Hepatocyte (in vitro differentiated cells): ENCODE results near the gene EVL. TPM values are rescaled to one million over a fixed set of nuclear protein-coding genes. Genes with fewer than 3 reads are reported as not detected.

Source experiments
- DNase-seq: peaks from one replicate; pipeline ENCODE4 v3.0.0-alpha.2; 2016; ENCODE audit warnings: low spot score
- H2AFZ ChIP-seq: fragments of 200-600 bp; sonication (generic); 2 replicates; pipeline ENCODE4 v1.6.0; 2016; ENCODE audit warnings: antibody characterized with exemption, mild to moderate bottlenecking
- H3K27ac ChIP-seq: fragments of 200-600 bp; sonication (generic); 2 replicates; pipeline ENCODE4 v1.5.1; 2016; ENCODE audit warnings: mild to moderate bottlenecking
- H3K27me3 ChIP-seq: fragments of 200-600 bp; sonication (generic); 2 replicates; pipeline ENCODE4 v1.6.1; 2016
- H3K36me3 ChIP-seq: fragments of 200-600 bp; sonication (generic); replicated peaks from 2 replicates; pipeline ENCODE4 v1.5.1; 2016; ENCODE audit warnings: low read depth; ENCODE audit not compliant: insufficient read depth
- H3K4me1 ChIP-seq: fragments of 200-600 bp; sonication (generic); 2 replicates; pipeline ENCODE4 v1.5.1; 2016; ENCODE audit warnings: mild to moderate bottlenecking, moderate library complexity; ENCODE audit not compliant: insufficient read depth
- H3K4me2 ChIP-seq: fragments of 200-600 bp; sonication (generic); 2 replicates; pipeline ENCODE4 v1.6.0; 2016
- H3K4me3 ChIP-seq: fragments of 200-600 bp; sonication (generic); 2 replicates; pipeline ENCODE4 v1.5.1; 2016; ENCODE audit warnings: mild to moderate bottlenecking
- H3K79me2 ChIP-seq: fragments of 200-600 bp; sonication (generic); 2 replicates; pipeline ENCODE4 v1.6.0; 2017; ENCODE audit warnings: mild to moderate bottlenecking
- H3K9me2 ChIP-seq: fragments of 200-600 bp; sonication (generic); replicated peaks from 2 replicates; pipeline ENCODE4 v1.6.0; 2017; ENCODE audit warnings: mild to moderate bottlenecking; ENCODE audit not compliant: insufficient read depth
- H3K9me3 ChIP-seq: fragments of 200-600 bp; sonication (generic); 2 replicates; pipeline ENCODE4 v1.5.1; 2016; ENCODE audit warnings: low read depth, mild to moderate bottlenecking
- H4K20me1 ChIP-seq: fragments of 200-600 bp; sonication (generic); 2 replicates; pipeline ENCODE4 v1.6.0; 2016; ENCODE audit warnings: mild to moderate bottlenecking; ENCODE audit not compliant: insufficient read depth, poor library complexity, severe bottlenecking
- EZH2 ChIP-seq: fragments of 200-600 bp; sonication (generic); IDR thresholded peaks from 2 replicates; pipeline ENCODE4 v1.6.1; 2016; ENCODE audit warnings: antibody characterized with exemption, mild to moderate bottlenecking, borderline replicate concordance
- EZH2phosphoT487 ChIP-seq: fragments of 200-600 bp; sonication (generic); IDR thresholded peaks from one replicate; pipeline ENCODE4 v1.6.1; 2018; ENCODE audit warnings: antibody characterized with exemption, mild to moderate bottlenecking, low read depth, moderate library complexity; ENCODE audit not compliant: unreplicated experiment, severe bottlenecking
- WGBS: methylation state at CpG from one replicate; pipeline ENCODE4 v1.1.6; 2016; ENCODE audit warnings: low lambda C conversion rate; ENCODE audit errors: missing lambda C conversion rate; 5-methylcytosine and 5-hydroxymethylcytosine counted together
- polyA plus RNA-seq: library from polyadenylated mRNA; unstranded; fragments of >200 nt; fragmentation: Nextera tagmentation; extraction: Ambion mirVana; gene quantifications from 2 replicates; pipeline ENCODE4 v1.2.1, GENCODE V29; 2016
- total RNA-seq: library from RNA; depleted of rRNA; stranded (reverse); fragments of >200 nt; gene quantifications from 2 replicates; pipeline ENCODE4 v1.2.3, GENCODE V29; 2014
- TF ChIP-seq, protein P1 (sequence below): fragments of 200-600 bp; sonication (generic); IDR thresholded peaks from 2 replicates; pipeline ENCODE4 v1.5.1; 2016; ENCODE audit warnings: antibody characterized with exemption, mild to moderate bottlenecking; ENCODE audit not compliant: poor library complexity

EVL gene
- total and polyA plus RNA-seq, 2 experiments from 2014 or later = 60.5 to 77.2 TPM

DNA sequence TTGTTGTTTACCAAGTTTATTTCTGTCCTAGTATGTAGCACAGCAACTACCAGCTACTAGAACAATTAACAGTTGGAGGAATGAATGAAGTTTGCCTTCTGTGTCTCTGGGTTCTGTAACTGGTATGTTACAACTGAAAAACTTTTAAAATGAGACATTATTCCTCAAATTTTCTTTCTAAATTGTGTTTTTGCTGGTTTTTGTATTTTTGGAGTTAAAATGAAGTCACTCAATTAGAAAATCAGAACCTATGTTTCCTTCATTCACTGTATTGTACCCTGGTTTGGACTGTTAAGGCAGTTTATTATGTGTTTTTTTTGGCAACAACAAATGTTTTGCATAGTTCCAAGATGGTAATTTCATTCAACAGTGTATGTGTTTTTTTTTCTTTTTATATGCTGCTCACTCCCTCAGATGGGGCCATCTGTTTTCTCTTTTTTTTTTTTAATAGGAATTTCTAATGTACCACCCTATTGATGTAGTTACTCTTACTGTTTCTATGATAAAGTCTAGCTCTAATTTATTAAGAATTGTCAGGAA is 30.2 kb upstream of the EVL start:
- H3K27me3 ChIP-seq = no peaks in the 10 kb centered on the region
- TF ChIP-seq EZH2 (no peak), EZH2phosphoT487 (no peak)
- TF ChIP-seq, protein P1, sequence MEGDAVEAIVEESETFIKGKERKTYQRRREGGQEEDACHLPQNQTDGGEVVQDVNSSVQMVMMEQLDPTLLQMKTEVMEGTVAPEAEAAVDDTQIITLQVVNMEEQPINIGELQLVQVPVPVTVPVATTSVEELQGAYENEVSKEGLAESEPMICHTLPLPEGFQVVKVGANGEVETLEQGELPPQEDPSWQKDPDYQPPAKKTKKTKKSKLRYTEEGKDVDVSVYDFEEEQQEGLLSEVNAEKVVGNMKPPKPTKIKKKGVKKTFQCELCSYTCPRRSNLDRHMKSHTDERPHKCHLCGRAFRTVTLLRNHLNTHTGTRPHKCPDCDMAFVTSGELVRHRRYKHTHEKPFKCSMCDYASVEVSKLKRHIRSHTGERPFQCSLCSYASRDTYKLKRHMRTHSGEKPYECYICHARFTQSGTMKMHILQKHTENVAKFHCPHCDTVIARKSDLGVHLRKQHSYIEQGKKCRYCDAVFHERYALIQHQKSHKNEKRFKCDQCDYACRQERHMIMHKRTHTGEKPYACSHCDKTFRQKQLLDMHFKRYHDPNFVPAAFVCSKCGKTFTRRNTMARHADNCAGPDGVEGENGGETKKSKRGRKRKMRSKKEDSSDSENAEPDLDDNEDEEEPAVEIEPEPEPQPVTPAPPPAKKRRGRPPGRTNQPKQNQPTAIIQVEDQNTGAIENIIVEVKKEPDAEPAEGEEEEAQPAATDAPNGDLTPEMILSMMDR = no peak
- peaks cover 9% of the 10 kb centered on the region for H4K20me1 ChIP-seq
- DNase-seq = no peak
- no peak overlapping the region for H3K27ac ChIP-seq
- H3K9me2 ChIP-seq = no peaks in the 10 kb centered on the region
- no peak overlapping the region for H3K4me2 ChIP-seq
- H3K79me2 ChIP-seq = peaks cover 78% of the 10 kb centered on the region
- no peak overlapping the region for H3K4me3 ChIP-seq
- no peaks in the 10 kb centered on the region for H3K9me3 ChIP-seq
- peaks cover 37% of the 10 kb centered on the region for H3K4me1 ChIP-seq
- no peak overlapping the region for H2AFZ ChIP-seq
- H3K36me3 ChIP-seq = no peaks in the 10 kb centered on the region

DNA sequence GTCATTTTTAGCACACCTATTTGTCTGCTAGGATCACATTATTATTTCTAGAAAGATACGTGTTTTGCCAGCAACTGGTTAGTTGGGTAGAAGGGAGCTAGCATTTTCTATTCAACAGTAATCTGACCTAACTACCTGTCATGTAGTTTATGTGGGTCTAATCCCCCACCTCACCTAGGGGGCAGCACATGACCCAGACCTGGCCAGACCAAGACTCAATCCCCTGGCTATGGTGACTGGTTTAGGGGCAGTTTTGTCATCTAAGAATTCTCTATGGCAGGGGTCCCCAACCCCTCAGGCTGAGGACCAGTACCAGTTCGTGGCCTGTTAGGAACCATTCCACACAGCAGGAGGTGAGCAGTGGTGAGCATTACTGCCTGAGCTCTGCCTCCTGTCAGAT is 29.5 kb upstream of the EVL start:
- no peaks in the 10 kb centered on the region for H3K9me3 ChIP-seq
- no peaks in the 10 kb centered on the region for H3K27me3 ChIP-seq
- no peak overlapping the region for H2AFZ ChIP-seq
- H3K36me3 ChIP-seq = no peaks in the 10 kb centered on the region
- H3K9me2 ChIP-seq = no peaks in the 10 kb centered on the region
- H3K4me2 ChIP-seq = no peak overlapping the region
- DNase-seq = no peak
- peaks cover 79% of the 10 kb centered on the region for H3K79me2 ChIP-seq
- H3K4me3 ChIP-seq = no peak overlapping the region
- H4K20me1 ChIP-seq = peaks cover 7% of the 10 kb centered on the region
- 94% methylated on average over 2 of the region's 2 CpGs for WGBS
- TF ChIP-seq EZH2phosphoT487 = no peak
- peaks cover 35% of the 10 kb centered on the region for H3K4me1 ChIP-seq
- no peak overlapping the region for H3K27ac ChIP-seq

DNA sequence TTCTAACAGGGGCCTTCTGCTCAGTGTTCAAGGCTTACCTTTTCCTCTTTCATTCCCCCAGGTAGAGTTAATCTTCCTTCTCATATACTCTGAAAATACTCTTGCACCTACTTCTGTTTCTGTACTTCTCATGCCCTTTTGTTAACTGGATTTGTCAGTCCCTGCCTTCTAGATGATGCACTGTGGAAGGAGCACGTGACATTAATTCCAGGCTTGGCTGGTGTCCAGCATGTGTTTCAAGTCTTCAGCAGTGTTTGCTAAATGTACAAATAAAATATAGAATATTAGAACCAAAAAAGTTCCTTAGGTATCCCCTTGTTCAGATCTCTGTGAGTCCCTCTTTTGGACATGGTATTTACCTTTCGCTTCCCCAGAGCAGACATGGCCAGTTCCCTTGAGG is 27.9 kb upstream of the EVL start:
- WGBS = 67% methylated on average over 2 of the region's 2 CpGs

GRCh38 chr14:100038065-100038464 is 27.2 kb upstream of the EVL start:
- H3K9me3 ChIP-seq = no peaks in the 10 kb centered on the region
- no peak for TF ChIP-seq EZH2
- TF ChIP-seq EZH2phosphoT487 = no peak
- TF ChIP-seq, protein P1 = no peak
- H3K4me1 ChIP-seq = peaks cover 14% of the 10 kb centered on the region
- no peak overlapping the region for H3K4me3 ChIP-seq
- H3K27me3 ChIP-seq = no peaks in the 10 kb centered on the region
- peaks cover 86% of the 10 kb centered on the region for H3K79me2 ChIP-seq
- peaks cover 7% of the 10 kb centered on the region for H4K20me1 ChIP-seq
- no peak overlapping the region for H2AFZ ChIP-seq
- 85% methylated on average over 5 of the region's 5 CpGs for whole genome bisulfite sequencing
- H3K36me3 ChIP-seq = no peaks in the 10 kb centered on the region
- no peak overlapping the region for H3K27ac ChIP-seq
- H3K4me2 ChIP-seq = no peak overlapping the region
- DNase-seq = no peak
- H3K9me2 ChIP-seq = no peaks in the 10 kb centered on the region

More for the DNA sequence above, 27.9 kb upstream of the EVL start:
- H2AFZ ChIP-seq = no peak overlapping the region
- H4K20me1 ChIP-seq = peaks cover 7% of the 10 kb centered on the region
- H3K27me3 ChIP-seq = no peaks in the 10 kb centered on the region
- no peak overlapping the region for H3K4me3 ChIP-seq
- no peaks in the 10 kb centered on the region for H3K9me2 ChIP-seq
- H3K27ac ChIP-seq = no peak overlapping the region
- H3K4me1 ChIP-seq = peaks cover 21% of the 10 kb centered on the region
- H3K4me2 ChIP-seq = no peak overlapping the region
- peaks cover 82% of the 10 kb centered on the region for H3K79me2 ChIP-seq
- no peaks in the 10 kb centered on the region for H3K36me3 ChIP-seq
- H3K9me3 ChIP-seq = no peaks in the 10 kb centered on the region
- DNase-seq = peak; percentile 58
- TF ChIP-seq EZH2phosphoT487 (no peak), EZH2 (no peak)
- TF ChIP-seq, protein P1 = no peak
